ENCODE results near the gene SLC39A11. TPM values are rescaled to one million over a fixed set of nuclear protein-coding genes. Genes with fewer than 3 reads are reported as not detected.

The SLC39A11 gene
- polyA plus RNA-seq, 1 donor from 2014 or later: 8.0 TPM

GRCh38 chr17:72759301-72759700 is 333.2 kb downstream of the SLC39A11 start:
- Histone ChIP-seq H3K9me3 (ENCODE audit: low read length) (no peaks in the 10 kb centered on the region), H3K9ac (ENCODE audit: low read length) (no peak overlapping the region), H2AFZ (ENCODE audit: low read depth, low read length) (no peak overlapping the region), H3K79me2 (replicated peaks; ENCODE audit: insufficient read depth, low read length) (no peaks in the 10 kb centered on the region), H3K27ac (ENCODE audit: low read length) (no peak overlapping the region), H3K27me3 (ENCODE audit: insufficient read depth, low read depth, low read length) (no peaks in the 10 kb centered on the region), H3K9me2 (ENCODE audit: insufficient read depth, low read length) (no peaks in the 10 kb centered on the region), H4K20me1 (ENCODE audit: insufficient read depth) (no peaks in the 10 kb centered on the region), H3F3A (ENCODE audit: insufficient read depth, low read length, poor library complexity, severe bottlenecking) (no peaks in the 10 kb centered on the region), H3K36me3 (ENCODE audit: insufficient read depth, low read length) (no peaks in the 10 kb centered on the region), H3K4me2 (ENCODE audit: low read length) (no peak overlapping the region), H3K4me3 (ENCODE audit: low read length) (no peak overlapping the region)
- TF ChIP-seq POLR2AphosphoS5 (IDR thresholded peaks at IDR 0.05) (no peak), SMC3 (conservative IDR thresholded peaks at IDR 0.05; ENCODE audit: poor library complexity) (no peak), EP300 (conservative IDR thresholded peaks at IDR 0.05; ENCODE audit: poor library complexity, severe bottlenecking) (no peak), REST (IDR thresholded peaks at IDR 0.05; ENCODE audit: borderline replicate concordance) (no peak), RAD21 (conservative IDR thresholded peaks at IDR 0.05) (no peak), EZH2 (IDR thresholded peaks at IDR 0.05; ENCODE audit: borderline replicate concordance, insufficient read depth, low read length, poor library complexity, severe bottlenecking) (no peak), TAF1 (IDR thresholded peaks at IDR 0.05; ENCODE audit: low read depth) (no peak), CTCF (IDR thresholded peaks at IDR 0.05; ENCODE audit: poor library complexity, severe bottlenecking) (no peak), MXI1 (conservative IDR thresholded peaks at IDR 0.05; ENCODE audit: poor library complexity, severe bottlenecking) (no peak)

- H3K4me2 ChIP-seq (ENCODE audit: low read length): no peak overlapping the region
- H3K9me2 ChIP-seq (ENCODE audit: insufficient read depth, low read length): no peaks in the 10 kb centered on the region
- no peaks in the 10 kb centered on the region for H3K27me3 ChIP-seq (ENCODE audit: insufficient read depth, low read depth, low read length)
- H3K9me3 ChIP-seq (ENCODE audit: low read length): no peaks in the 10 kb centered on the region
- H3K4me3 ChIP-seq (ENCODE audit: low read length): no peak overlapping the region
- H3K36me3 ChIP-seq (ENCODE audit: insufficient read depth, low read length): no peaks in the 10 kb centered on the region
- TF ChIP-seq REST (IDR thresholded peaks at IDR 0.05; ENCODE audit: borderline replicate concordance): no peak
- TF ChIP-seq MXI1 (conservative IDR thresholded peaks at IDR 0.05; ENCODE audit: poor library complexity, severe bottlenecking): no peak
- no peak for TF ChIP-seq RAD21 (conservative IDR thresholded peaks at IDR 0.05)
- TF ChIP-seq EZH2 (IDR thresholded peaks at IDR 0.05; ENCODE audit: borderline replicate concordance, insufficient read depth, low read length, poor library complexity, severe bottlenecking): no peak
- no peak for TF ChIP-seq SMC3 (conservative IDR thresholded peaks at IDR 0.05; ENCODE audit: poor library complexity)
- TF ChIP-seq CTCF (IDR thresholded peaks at IDR 0.05; ENCODE audit: poor library complexity, severe bottlenecking): no peak
- no peak for TF ChIP-seq TAF1 (IDR thresholded peaks at IDR 0.05; ENCODE audit: low read depth)
- no peak for TF ChIP-seq EP300 (conservative IDR thresholded peaks at IDR 0.05; ENCODE audit: poor library complexity, severe bottlenecking)
- no peak for TF ChIP-seq POLR2AphosphoS5 (IDR thresholded peaks at IDR 0.05)
- H3K27ac ChIP-seq (ENCODE audit: low read length): no peak overlapping the region
- H3K9ac ChIP-seq (ENCODE audit: low read length): no peak overlapping the region
- no peak overlapping the region for H2AFZ ChIP-seq (ENCODE audit: low read depth, low read length)
- H3K79me2 ChIP-seq (replicated peaks; ENCODE audit: insufficient read depth, low read length): no peaks in the 10 kb centered on the region
- no peaks in the 10 kb centered on the region for H4K20me1 ChIP-seq (ENCODE audit: insufficient read depth)
- H3F3A ChIP-seq (ENCODE audit: insufficient read depth, low read length, poor library complexity, severe bottlenecking): no peaks in the 10 kb centered on the region
Observed at GRCh38 chr17:72756256-72756655, 336.2 kb downstream of the SLC39A11 start.
